Sigmoid colon (tissue), 4 donors: ENCODE measurements around the gene LRRTM4.
"Not testable (repeated sequence)": the region's sequence is repeated elsewhere in the genome, so short reads cannot be mapped to it uniquely, and the experiment has no call there.

Source experiments
- CTCF ChIP-seq, 4 experiments: fragments of 450-650 bp in 3 of 4; fragments of 200-600 bp in 1 of 4; IDR thresholded peaks; one replicate each; pipeline ENCODE4 v1.5.1; 2016 to 2019; ENCODE audit warnings: antibody characterized with exemption in 4 of 4, mild to moderate bottlenecking in 3 of 4, moderate library complexity in 2 of 4
- EP300 ChIP-seq, 4 donors: sonication (generic); formaldehyde crosslinking; IDR thresholded peaks; one replicate each; pipeline ENCODE4 v1.6.1; 2017; ENCODE audit warnings: antibody characterized with exemption in 4 of 4
- POLR2A ChIP-seq, 2 donors: fragments of 450-650 bp; IDR thresholded peaks; one replicate each; pipeline ENCODE4 v1.6.1; 2016; ENCODE audit warnings: antibody characterized with exemption in 2 of 2, mild to moderate bottlenecking in 2 of 2, moderate library complexity in 2 of 2
- POLR2AphosphoS5 ChIP-seq, 4 donors: sonication (generic); formaldehyde crosslinking; IDR thresholded peaks; one replicate each; pipeline ENCODE4 v1.6.1; 2017; ENCODE audit warnings: antibody characterized with exemption in 4 of 4

GRCh38 chr2:77095525-77095924 is 426.7 kb downstream of the LRRTM4 start:
- TF ChIP-seq CTCF, EP300, POLR2AphosphoS5, POLR2A (IDR thresholded peaks at IDR 0.05): not testable (repeated sequence)
